Activated gamma-delta T cell treated with anti-CD3 and anti-CD28 coated beads, Interleukin-2, amount 50 U/mL, for 16 hours (primary cell): Measurements from ENCODE around the gene OPA3.
A peak's percentile ranks its signal among the peaks of the same experiment; 100 is the strongest.
"Not testable (repeated sequence)": the region's sequence is repeated elsewhere in the genome, so short reads cannot be mapped to it uniquely, and the experiment has no call there.

Experiments
- DNase-seq: peaks from one replicate; pipeline ENCODE4 v3.0.0-alpha.2; 2020; ENCODE audit warnings: low read depth

Gene OPA3

DNA sequence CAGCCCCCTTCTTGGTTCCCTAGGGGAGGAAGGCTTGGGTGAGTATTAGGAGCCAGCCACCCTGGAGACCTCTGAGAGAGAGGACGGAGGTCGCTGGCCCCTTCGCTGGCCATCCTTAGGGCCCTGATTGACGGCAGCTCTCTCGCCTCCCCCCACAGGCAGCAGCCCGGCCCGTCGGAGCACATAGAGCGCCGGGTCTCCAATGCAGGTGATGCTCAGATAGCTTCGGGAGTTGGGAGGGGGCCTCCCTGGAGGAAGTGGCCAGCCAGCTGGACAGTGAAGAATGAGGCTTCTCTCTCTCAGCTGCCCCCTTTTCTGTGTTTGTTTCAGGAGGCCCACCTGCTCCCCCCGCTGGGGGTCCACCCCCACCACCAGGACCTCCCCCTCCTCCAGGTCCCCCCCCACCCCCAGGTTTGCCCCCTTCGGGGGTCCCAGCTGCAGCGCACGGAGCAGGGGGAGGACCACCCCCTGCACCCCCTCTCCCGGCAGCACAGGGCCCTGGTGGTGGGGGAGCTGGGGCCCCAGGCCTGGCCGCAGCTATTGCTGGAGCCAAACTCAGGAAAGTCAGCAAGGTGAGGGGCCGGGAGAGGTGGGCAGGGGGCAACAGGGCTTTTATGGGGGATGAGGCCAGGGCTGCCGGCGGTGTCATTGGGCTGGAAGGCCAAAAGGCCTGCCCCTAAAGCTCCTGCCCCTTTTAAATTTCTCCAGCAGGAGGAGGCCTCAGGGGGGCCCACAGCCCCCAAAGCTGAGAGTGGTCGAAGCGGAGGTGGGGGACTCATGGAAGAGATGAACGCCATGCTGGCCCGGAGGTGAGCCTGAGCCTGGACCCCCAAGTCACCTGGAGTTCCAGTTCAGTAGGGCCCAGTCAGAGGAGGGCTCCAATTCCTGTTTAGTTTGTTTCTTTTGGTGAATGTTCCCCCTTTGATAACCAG lies 62.3 kb downstream of the OPA3 start:
- no peak for DNase-seq

DNA sequence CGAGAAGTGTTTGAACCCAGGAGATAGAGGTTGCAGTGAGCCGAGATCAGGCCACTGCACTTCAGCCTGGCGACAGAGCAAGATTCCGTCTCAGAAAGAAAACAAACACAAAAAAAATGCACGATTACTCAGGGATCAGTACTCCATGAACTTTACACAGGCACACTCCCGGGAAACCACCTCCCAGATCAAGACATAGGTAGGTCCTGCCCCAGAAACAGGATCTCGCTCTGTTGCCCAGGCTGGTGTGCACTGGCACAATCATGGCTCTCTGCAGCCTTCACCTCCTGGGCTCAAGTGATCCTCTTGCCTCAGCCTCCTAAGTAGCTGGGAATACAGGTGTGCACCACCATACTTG lies 66.2 kb downstream of the OPA3 start:
- DNase-seq, result no peak

DNA sequence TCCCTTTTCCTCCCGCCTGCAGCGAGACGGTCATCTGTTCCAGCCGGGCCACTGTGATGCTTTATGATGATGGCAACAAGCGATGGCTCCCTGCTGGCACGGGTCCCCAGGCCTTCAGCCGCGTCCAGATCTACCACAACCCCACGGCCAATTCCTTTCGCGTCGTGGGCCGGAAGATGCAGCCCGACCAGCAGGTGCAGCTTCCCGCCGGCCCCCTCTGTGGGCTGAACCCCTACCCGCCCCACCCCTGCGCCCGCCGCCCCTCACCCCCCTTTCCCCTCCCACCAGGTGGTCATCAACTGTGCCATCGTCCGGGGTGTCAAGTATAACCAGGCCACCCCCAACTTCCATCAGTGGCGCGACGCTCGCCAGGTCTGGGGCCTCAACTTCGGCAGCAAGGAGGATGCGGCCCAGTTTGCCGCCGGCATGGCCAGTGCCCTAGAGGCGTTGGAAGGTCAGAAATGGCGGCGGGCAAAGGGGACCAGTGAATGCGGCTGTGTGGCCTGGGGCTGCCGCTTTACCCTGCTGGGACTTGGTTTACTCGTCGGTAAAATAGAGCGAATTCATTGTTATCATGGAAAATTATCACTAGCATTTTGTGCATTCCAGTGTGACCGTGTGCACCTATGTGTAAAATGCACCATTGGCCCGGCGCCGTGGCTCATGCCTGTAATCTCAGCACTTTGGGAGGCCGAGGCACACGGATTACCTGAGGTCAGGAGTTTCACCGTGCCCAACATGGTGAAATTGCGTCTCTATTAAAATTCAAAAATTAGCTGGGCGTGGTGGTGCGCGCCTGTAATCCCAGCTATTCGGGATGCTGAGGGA lies 66.7 kb downstream of the OPA3 start:
- no peak for DNase-seq

DNA sequence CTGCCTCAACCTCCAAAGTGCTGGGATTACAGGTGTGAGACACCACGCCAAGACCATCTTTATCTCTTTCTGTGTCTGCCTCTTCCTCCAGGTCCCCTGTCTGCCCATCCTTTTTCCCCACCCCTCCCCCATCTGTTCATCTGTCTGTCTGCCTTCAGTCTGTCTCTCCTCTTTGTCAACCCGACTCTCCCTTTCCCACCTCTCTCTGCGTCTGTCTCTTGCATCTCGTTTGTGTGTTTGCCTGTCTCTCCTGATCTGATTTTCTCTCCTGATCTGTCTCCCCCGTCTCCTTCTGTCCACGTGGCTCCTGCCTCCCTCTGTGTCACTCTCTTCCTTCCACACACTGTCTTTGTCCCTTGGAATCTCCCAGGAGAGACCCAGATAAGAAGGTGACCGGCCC lies 67.4 kb downstream of the OPA3 start:
- DNase-seq, result no peak

DNA sequence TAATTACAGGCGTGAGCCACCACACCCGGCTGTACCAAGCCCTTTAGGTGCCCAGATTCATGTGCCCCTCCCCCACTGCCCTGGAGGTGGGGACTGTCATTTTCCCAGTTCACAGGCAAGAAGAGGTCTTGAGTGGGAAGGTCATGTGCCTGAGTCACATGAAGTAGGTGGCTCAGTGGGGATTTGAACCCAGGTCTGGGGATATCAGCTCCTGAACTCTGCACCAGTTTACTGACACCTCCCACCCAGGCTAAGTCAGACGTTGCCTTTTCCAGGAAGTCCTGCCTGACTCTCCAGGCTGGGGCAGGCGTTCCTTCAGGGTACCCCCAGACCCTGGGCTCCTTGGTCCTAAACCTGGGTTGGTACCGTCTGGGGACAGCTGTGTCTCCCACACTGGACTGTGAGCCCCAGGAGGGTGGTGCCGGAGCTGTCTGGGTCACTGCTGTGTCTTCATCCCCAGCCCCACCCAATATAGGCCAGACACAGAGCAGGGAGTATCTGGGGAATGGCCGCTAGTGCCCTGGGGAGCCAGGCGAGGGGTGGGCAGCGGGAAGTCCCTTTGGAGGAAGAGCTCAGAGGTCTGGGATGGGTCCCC lies 68.7 kb downstream of the OPA3 start:
- no peak for DNase-seq

DNA sequence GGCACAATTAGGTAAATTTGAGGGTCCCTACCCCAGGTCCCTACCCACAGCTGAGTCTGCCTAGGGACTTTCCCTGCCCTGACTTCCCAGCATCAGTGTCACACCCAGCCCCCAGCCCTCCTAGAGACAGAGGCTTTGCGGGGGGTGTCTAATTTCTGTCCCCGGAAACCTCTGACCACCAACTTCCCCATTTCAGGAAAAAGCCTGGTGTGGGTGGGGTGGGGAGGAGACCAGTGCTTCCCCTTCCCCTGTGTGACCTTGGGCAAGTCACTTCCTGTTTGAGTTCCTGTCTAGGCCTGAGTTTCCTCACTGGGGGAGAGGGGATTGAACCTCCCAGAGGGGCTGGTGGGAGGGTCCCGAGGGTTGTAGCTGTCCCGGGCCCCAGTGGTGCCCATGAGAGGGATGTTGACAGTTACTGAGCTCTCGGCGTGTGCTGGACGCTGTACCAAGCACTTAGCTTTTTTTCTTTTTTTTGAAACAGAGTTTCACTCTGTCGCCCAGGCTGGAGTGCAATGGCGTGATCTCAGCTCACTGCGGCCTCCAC lies 69.4 kb downstream of the OPA3 start:
- no peak for DNase-seq

DNA sequence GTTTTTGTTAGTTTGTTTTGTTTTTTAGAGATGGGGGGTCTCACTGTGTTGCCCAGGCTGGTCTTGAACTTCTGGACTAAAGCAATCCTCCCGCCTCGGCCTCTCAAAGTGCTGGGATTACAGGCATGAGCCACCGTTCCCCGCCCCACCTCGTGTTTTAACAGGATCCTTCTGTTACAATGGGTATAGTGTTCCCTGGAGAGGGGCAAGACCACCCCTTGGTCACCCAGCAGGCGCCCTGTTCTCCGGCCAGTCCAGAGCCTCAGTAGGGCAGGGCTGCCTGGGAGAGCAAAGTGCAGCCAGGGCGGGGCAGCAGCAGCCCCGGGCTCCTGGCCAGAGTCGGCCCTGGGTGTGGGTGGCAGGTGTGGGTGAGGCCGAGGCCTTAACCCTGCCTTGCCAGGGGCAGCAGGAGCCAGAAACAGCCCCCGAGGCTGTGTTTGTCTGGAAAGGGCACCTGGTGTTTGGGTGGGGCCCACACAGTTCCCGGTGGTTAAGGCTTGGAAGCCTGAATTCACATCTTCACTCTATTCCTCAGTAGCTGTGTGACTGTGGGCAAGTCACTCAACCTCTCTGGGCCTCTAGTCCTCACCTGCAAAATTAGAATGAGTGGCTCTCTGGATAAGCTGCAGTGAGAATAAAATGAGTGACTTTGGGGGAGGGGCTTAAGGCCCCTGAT lies 70.1 kb downstream of the OPA3 start:
- no peak for DNase-seq

DNA sequence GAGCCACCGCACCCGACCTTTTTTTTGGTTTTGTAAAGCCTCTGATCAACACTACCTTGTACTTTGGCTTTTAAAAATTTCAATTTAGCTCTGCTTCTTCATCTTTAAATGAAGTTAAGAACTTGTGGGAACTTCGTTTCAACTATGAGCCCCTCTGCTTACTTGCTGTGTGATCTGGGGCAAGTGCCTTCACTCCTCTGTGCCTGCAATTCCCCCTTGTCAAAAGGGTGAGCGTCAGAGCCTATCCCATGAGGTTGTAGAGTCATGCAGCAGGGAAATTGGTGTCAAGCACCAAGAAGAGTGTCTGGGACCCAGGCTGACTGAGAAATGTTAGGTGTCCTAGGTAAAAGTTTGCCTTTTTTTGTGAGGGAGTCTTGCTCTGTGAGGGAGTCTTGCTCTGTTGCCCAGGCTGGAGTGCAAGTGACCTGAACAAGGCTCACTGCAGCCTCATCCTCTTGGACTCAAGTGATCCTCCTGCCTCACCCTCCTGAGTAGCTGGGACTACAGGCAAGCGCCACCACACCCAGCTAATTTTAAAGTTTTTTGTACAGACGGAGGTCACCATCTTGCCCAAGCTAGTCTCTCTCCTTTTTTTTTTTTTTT lies 71.6 kb downstream of the OPA3 start:
- no peak for DNase-seq

DNA sequence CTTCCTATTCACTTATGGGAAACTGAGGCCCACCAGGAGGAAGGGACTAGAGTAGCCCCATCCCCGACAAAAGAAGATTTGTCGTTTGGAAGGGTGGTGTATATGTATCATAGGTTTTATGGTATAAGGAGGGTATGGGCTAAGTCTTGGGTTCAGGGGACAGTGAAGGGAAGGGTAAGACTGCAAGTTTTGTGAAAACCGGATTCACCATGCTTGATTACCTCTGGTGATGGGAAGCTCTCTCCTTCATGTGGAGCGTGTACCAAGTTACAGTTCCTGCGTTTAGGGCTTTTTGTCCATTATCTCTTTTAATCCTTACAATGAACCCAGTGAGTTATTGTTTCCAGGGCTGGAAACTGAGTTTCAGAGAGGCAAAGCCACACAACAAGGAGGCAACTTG lies 73.5 kb downstream of the OPA3 start:
- DNase-seq, result no peak

DNA sequence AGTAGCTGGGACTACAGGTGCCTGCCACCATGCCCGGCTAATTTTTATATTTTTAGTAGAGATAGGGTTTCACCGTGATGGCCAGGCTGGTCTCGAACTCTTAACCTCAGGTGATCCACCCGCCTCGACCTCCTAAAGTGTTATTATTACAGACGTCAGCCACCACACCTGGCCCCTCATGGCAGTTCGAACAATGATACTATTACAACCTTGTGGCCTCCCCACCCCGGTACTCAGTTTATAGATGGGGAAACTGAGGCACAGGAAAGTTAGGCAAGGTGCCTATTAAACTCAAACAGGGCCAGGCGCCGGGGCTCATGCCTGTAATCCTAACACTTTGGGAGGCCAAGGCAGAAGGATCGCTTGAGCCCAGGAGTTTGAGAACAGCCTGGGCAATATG lies 74.2 kb downstream of the OPA3 start:
- not testable (repeated sequence) for DNase-seq

DNA sequence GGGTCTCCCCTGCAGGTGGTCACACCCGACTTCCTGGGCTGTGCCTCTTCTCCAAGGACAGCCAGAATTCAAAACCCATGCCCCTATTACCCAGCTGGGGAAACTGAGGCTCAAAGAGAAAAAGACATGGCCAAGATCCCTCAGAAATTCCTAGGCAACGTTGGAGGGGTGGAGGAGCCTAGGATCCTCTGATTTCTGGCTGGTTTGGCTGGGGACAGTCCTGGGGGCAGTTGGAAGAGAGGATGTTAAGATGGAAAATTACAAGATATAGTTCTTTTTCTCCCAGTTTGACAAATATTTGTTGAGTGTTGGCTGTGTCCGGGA lies 74.9 kb downstream of the OPA3 start:
- no peak for DNase-seq

DNA sequence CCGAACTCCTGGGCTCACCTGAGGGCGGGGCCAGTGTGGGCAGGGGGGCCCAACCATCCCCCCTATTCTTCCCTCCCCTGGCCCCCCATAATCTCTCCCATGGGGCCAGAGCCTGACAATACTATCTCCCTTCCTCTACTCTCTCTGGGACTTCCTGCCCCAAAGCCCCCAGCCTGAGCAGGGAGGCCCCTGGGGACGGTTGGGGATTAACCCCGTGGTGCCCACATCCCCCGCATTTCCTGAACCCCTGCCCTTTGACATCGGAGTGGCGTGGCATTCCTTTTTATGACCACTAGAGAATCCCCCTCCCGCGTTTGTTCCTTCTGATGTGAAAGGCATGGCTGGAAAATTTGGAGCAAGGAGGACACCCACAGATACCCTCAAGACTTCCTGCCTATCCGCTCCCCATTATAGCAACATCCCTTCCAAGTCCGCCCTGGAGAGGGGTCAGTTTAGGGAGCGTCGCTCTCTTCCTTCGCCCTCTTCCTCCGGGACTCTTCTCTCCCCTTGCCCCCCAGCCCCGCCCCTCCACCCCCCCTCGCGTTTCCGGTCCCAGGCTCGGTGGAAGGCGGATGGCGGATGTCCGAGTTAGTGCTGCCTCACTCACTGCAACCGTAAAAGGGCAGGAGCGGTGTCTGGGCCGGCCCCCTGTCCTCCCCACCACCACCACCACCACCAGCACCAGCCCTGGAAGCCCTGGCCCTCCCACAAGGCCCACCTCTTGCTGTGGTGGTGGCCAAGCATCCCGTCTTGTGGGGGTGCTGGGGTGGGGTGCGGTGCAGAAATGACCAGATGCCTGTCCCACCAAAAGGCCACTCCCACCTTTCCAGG lies 75.5 kb downstream of the OPA3 start:
- no peak for DNase-seq

DNA sequence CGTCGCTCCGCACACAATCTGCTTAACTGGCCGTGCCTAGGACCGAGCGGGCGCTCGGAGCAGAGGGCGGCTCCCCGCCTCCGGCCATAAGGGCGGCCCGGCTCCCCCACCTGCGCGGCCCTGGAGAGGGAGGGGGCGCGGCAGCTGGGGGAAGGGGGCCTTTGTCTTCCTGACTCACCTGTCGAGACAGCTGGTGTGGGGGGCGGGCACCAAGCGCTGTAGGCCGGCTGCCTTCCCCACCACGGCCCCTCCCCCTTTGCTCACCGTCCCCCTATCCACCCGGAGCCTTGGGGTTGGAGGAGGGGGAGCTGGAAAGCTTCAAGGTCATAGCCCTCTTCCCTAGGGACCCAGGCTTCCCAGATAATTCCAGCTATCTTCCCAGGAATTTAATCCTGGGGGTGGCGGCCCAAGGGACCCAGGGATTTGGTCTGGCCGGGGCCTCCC lies 76.2 kb downstream of the OPA3 start:
- no peak for DNase-seq

DNA sequence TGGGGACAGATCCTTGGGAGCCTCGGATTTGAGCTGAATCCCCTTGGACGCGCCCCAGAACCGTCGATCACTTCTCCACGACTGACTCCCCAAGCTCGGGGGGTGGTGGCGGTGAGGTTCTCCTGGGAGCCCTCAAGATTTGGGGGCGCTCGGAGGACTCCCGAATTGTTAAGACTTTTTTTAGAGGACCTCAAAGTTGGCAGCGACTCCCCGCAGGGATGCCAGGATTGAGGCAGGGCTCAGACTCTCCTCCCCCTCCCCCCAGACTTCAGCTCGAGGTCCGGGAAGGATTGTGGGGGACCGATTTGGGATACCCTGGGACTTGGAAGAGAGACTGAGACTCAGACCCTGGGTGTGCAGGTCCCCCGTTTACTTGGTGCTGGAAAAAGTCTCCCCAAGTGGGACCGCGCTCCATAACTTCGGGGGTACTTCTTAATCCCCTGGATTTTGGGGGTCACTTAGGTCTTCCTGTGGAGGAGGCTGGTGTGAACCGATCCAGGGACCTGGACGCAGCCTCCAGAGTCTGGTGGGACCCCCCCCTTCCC lies 76.7 kb downstream of the OPA3 start:
- no peak for DNase-seq

DNA sequence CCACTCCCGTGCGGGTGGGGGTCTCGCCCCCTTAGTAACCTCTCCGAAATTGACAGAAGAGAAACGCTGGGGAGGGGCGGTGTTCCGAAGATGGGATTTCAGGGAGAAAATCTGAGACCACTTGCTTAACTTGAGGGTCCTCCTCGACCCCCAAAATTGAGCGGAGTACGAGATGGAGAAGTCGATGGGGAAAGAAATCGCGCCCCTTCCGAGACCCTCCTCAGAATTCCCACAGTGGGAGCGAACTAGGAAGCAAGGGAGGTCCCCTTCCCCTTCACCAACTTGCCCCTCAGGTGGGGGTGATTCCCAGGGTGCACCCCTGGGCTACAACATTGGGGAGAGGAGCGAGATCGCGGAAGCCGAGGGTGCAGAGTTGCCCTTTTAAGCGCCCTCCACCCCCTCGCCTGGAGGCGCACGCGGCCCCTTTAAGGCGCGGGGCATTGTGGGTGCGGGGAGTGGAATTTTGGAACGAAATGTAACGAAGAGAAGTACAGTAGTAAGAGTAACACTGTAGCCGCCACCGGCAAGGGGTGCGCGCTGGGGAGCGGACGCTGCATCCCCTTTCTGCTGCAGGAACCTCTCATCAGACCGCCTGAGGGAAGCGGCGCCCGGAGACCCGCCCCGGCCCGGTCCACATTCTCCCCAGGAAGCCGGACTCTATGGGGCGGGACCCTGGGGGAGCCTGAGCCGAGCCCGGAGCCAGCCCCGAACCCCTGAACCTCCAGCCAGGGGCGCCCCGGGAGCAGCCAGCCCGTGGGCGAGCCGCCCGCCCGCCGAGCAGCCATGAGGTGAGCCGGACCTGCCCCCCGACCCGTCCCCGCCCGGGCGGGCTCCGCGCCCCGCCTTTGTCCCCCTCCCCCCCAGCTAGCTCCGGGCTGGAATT lies 77.4 kb downstream of the OPA3 start, which contains the start of gene VASP:
VASP (plus strand) TSS at position 491 of the 883 bp plus-strand sequence; CDS start at position 784, 293 bp downstream.
- DNase-seq, result peak; percentile 87

DNA sequence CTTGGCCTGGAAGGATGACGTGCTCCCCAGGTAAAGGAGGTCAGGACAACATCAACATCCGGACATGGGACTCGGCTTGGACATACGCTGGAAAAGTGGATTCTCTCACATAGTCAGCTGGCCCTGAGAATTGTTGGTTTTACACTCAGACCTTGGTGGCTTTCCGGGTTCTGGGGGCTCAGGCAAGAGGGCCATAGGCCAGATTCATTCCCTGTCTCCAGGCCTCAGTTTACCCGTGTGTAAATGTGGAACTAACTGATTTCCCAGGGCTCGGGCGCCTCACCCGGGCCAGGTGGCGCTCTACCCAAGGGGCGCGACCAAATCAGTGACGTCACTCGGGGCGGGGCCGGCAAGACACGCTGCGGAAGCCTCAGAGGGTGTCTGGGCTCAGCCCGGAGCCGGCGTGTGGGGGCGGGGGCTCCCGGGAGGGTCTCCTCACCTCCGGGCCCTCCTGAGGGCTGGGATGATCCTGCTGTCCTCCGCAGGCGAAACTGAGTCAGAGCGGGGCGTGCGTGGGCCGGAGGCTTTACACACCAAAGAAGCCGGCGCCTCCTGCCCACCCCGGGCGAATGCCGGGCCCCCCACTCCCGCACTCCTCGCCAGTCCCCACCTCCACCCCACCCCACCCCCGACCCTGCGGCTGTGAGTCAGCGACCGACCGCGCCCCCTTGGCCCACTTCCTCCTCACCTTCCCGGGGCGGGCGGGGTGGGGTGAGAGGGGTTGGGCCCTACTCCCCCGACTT lies 78.2 kb downstream of the OPA3 start:
- DNase-seq, result peak; percentile 98

DNA sequence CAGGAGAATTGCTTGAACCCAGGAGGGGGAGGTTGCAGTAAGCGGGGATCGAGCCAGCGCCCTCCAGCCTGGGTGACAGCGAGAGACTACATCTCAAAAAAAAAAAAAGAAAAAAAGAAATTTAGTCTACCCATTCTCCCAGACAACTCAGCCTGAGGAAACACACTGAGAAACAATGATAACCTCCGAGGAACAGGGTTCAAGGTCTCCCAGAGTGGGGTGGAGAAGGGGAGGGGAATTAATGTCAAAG lies 78.7 kb downstream of the OPA3 start:
- no peak for DNase-seq

DNA sequence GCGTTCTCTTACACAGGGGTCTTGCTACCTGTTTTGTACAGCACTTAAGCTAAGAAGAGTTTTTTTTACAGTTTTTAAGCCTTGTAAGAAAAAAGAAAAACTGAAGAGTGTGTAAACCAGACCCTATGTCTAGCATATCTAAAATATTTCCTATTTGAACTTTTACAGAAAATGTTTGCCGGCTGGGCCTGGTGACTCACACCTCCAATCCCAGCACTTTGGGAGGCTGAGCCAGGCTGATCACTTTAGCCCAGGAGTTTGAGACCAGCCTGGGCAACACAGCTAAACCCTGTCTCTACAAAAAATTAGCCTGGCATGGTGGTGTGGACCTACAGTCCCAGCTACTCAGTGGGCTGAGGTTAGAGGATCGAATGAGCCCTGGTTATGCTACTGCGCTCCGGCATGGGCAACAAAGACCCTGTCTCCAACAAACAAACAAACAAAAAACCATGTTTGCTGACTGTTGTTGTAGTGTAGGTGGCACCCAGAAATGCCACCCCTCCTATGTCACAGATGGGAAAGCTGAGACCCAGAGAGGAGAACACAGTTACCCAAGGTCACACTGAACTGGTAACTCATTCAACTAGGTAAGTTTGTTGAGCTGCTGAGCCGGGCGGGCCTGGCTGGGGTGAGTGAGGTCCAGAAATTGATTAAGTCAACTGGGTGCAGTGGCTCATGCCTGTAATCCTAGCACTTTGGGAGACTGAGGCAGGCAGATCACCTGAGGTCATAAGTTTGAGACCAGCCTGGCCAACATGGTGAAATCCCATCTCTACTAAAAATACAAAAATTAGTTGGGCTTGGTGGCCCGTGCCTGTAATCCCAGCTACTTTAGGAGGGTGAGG lies 79.2 kb downstream of the OPA3 start:
- DNase-seq, result no peak
